GM18867 (cell line): ENCODE data around the gene SEC22A.
"Not testable (repeated sequence)": the region's sequence is repeated elsewhere in the genome, so short reads cannot be mapped to it uniquely, and the experiment has no call there.

ENCODE experiments used
- ATAC-seq: cut with Tn5 transposase; IDR thresholded peaks from one replicate; pipeline ENCODE4 v1.9.1; 2021; ENCODE audit warnings: mild to moderate bottlenecking, moderate library complexity; ENCODE audit not compliant: unreplicated experiment

The SEC22A gene

GRCh38 chr3:123169930-123170329 lies 31.8 kb upstream of the SEC22A start:
- no peak for ATAC-seq

- no peak for ATAC-seq
Observed at GRCh38 chr3:123180791-123181190, 21.0 kb upstream of the SEC22A start.

GRCh38 chr3:123186695-123187094 lies 15.0 kb upstream of the SEC22A start:
- ATAC-seq: no peak

- ATAC-seq: no peak
Observed at GRCh38 chr3:123188058-123188457, 13.7 kb upstream of the SEC22A start.

- ATAC-seq: no peak
Observed at GRCh38 chr3:123193448-123194101, 8.2 kb upstream of the SEC22A start.

- ATAC-seq: no peak
Observed at GRCh38 chr3:123194552-123194951, 7.2 kb upstream of the SEC22A start.

GRCh38 chr3:123198372-123198771 lies 3.4 kb upstream of the SEC22A start:
- no peak for ATAC-seq

GRCh38 chr3:123201223-123201556 lies 553 bp upstream of the SEC22A start:
- ATAC-seq: no peak

GRCh38 chr3:123202451-123202850 lies 708 bp downstream of the SEC22A start:
- no peak for ATAC-seq

GRCh38 chr3:123218990-123219389 lies 17.2 kb downstream of the SEC22A start:
- no peak for ATAC-seq

- not testable (repeated sequence) for ATAC-seq
Observed at GRCh38 chr3:123221369-123221768, 19.6 kb downstream of the SEC22A start.

- no peak for ATAC-seq
Observed at GRCh38 chr3:123225016-123225415, 23.3 kb downstream of the SEC22A start.

GRCh38 chr3:123226549-123226948 lies 24.8 kb downstream of the SEC22A start:
- no peak for ATAC-seq

- ATAC-seq: no peak
Observed at GRCh38 chr3:123229145-123229544, 27.4 kb downstream of the SEC22A start.

- no peak for ATAC-seq
Observed at GRCh38 chr3:123236902-123237301, 35.2 kb downstream of the SEC22A start.

- ATAC-seq: not testable (repeated sequence)
Observed at GRCh38 chr3:123239186-123239585, 37.4 kb downstream of the SEC22A start.

- ATAC-seq: no peak
Observed at GRCh38 chr3:123239756-123240155, 38.0 kb downstream of the SEC22A start.

GRCh38 chr3:123244128-123244527 lies 42.4 kb downstream of the SEC22A start:
- no peak for ATAC-seq

GRCh38 chr3:123246866-123247265 lies 45.1 kb downstream of the SEC22A start:
- no peak for ATAC-seq

GRCh38 chr3:123256256-123256655 lies 54.5 kb downstream of the SEC22A start:
- ATAC-seq: no peak

- ATAC-seq: no peak
Observed at GRCh38 chr3:123258359-123258758, 56.6 kb downstream of the SEC22A start.

- ATAC-seq: no peak
Observed at GRCh38 chr3:123258811-123259420, 57.2 kb downstream of the SEC22A start.

- ATAC-seq: peak; percentile 58
Observed at GRCh38 chr3:123261666-123262065, 59.9 kb downstream of the SEC22A start.
